Inferior parietal cortex (tissue), 1 donor: Measurements from ENCODE around the gene ANKS1B.

Experiments
- DNase-seq: peaks from one replicate; pipeline ENCODE4 v3.0.0-alpha.2; 2016; ENCODE audit errors: extremely low spot score

ANKS1B gene

GRCh38 chr12:98737322-98737712 lies 1247.4 kb downstream of the ANKS1B start:
- no peak for DNase-seq

- no peak for DNase-seq
Observed at GRCh38 chr12:98736352-98737321, 1248.1 kb downstream of the ANKS1B start.

GRCh38 chr12:98735821-98736220 lies 1248.9 kb downstream of the ANKS1B start:
- DNase-seq: no peak

- no peak for DNase-seq
Observed at GRCh38 chr12:98733667-98734350, 1250.9 kb downstream of the ANKS1B start.

GRCh38 chr12:98730412-98730811 lies 1254.3 kb downstream of the ANKS1B start:
- DNase-seq: no peak

GRCh38 chr12:98727196-98727595 lies 1257.5 kb downstream of the ANKS1B start:
- no peak for DNase-seq

GRCh38 chr12:98725476-98726247 lies 1259.1 kb downstream of the ANKS1B start:
- DNase-seq: peak; percentile 81

- DNase-seq: no peak
Observed at GRCh38 chr12:98724384-98725155, 1260.2 kb downstream of the ANKS1B start.

GRCh38 chr12:98721204-98721702 lies 1263.5 kb downstream of the ANKS1B start:
- no peak for DNase-seq

- no peak for DNase-seq
Observed at GRCh38 chr12:98719515-98720504, 1264.9 kb downstream of the ANKS1B start.

GRCh38 chr12:98714426-98714825 lies 1270.3 kb downstream of the ANKS1B start:
- no peak for DNase-seq

- DNase-seq: no peak
Observed at GRCh38 chr12:98709022-98709421, 1275.7 kb downstream of the ANKS1B start.

- no peak for DNase-seq
Observed at GRCh38 chr12:98701166-98701565, 1283.6 kb downstream of the ANKS1B start.

- no peak for DNase-seq
Observed at GRCh38 chr12:98699586-98699985, 1285.2 kb downstream of the ANKS1B start.

- DNase-seq: peak; percentile 87
Observed at GRCh38 chr12:98698603-98699463, 1285.9 kb downstream of the ANKS1B start.

- DNase-seq: no peak
Observed at GRCh38 chr12:98697209-98697608, 1287.5 kb downstream of the ANKS1B start.

GRCh38 chr12:98696036-98696646 lies 1288.6 kb downstream of the ANKS1B start:
- DNase-seq: no peak

GRCh38 chr12:98691351-98691750 lies 1293.4 kb downstream of the ANKS1B start:
- DNase-seq: no peak
